HG02981 (cell line): Measurements from ENCODE around the gene ACBD6.

ENCODE experiments used
- ATAC-seq: cut with Tn5 transposase; IDR thresholded peaks from one replicate; pipeline ENCODE4 v1.9.1; 2021; ENCODE audit warnings: mild to moderate bottlenecking, moderate library complexity; ENCODE audit not compliant: unreplicated experiment

The ACBD6 gene

GRCh38 chr1:180273066-180273465 is 229.3 kb downstream of the ACBD6 start:
- no peak for ATAC-seq

- ATAC-seq: no peak
Observed at GRCh38 chr1:180272395-180272794, 230.0 kb downstream of the ACBD6 start.

GRCh38 chr1:180271272-180272255 is 230.8 kb downstream of the ACBD6 start:
- no peak for ATAC-seq

- no peak for ATAC-seq
Observed at GRCh38 chr1:180270530-180271271, 231.7 kb downstream of the ACBD6 start.

- ATAC-seq: no peak
Observed at GRCh38 chr1:180269645-180270529, 232.5 kb downstream of the ACBD6 start.

- no peak for ATAC-seq
Observed at GRCh38 chr1:180268556-180269075, 233.8 kb downstream of the ACBD6 start.

GRCh38 chr1:180267761-180268555 is 234.4 kb downstream of the ACBD6 start:
- ATAC-seq: no peak

GRCh38 chr1:180267211-180267561 is 235.2 kb downstream of the ACBD6 start:
- ATAC-seq: no peak

- ATAC-seq: no peak
Observed at GRCh38 chr1:180266275-180267210, 235.8 kb downstream of the ACBD6 start.

GRCh38 chr1:180265871-180266270 is 236.5 kb downstream of the ACBD6 start:
- ATAC-seq: no peak

GRCh38 chr1:180265201-180265600 is 237.2 kb downstream of the ACBD6 start:
- ATAC-seq: no peak

- ATAC-seq: no peak
Observed at GRCh38 chr1:180264595-180264994, 237.8 kb downstream of the ACBD6 start.

- no peak for ATAC-seq
Observed at GRCh38 chr1:180262628-180263488, 239.5 kb downstream of the ACBD6 start.

GRCh38 chr1:180261524-180262155 is 240.7 kb downstream of the ACBD6 start:
- ATAC-seq: no peak

- no peak for ATAC-seq
Observed at GRCh38 chr1:180261030-180261429, 241.3 kb downstream of the ACBD6 start.

GRCh38 chr1:180260541-180260940 is 241.8 kb downstream of the ACBD6 start:
- ATAC-seq: no peak
